ENCODE measurements around the gene RASAL2.

GRCh38 chr1:178241837-178242236 lies 147.9 kb downstream of the RASAL2 start:
- no peak for TF ChIP-seq CTCF (IDR thresholded peaks at IDR 0.05)
- no peak for TF ChIP-seq POLR2A (IDR thresholded peaks at IDR 0.05)
